Gastroesophageal sphincter (tissue), 3 donors: ENCODE data around the gene GLI3.

Experiments
- CTCF ChIP-seq, 4 experiments: fragments of 200-600 bp in 2 of 4; fragments of 450-650 bp in 2 of 4; sonication (generic) in 1 of 4; IDR thresholded peaks; one replicate each; pipeline ENCODE4 v1.5.1; 2017 to 2019; ENCODE audit warnings: antibody characterized with exemption in 4 of 4, mild to moderate bottlenecking in 2 of 4, moderate library complexity in 2 of 4
- POLR2A ChIP-seq, 2 donors: fragments of 450-650 bp; IDR thresholded peaks; one replicate each; pipeline ENCODE4 v1.6.1; 2017; ENCODE audit warnings: antibody characterized with exemption in 2 of 2, mild to moderate bottlenecking in 2 of 2, moderate library complexity in 1 of 2
- POLR2AphosphoS5 ChIP-seq: sonication (generic); formaldehyde crosslinking; IDR thresholded peaks from one replicate; pipeline ENCODE4 v1.6.1; 2017; ENCODE audit warnings: antibody characterized with exemption

- TF ChIP-seq POLR2A (IDR thresholded peaks at IDR 0.05): no peak
- no peak for TF ChIP-seq CTCF (IDR thresholded peaks at IDR 0.05)
- TF ChIP-seq POLR2AphosphoS5: no peak
Measured at GRCh38 chr7:42278344-42278743, 41.3 kb upstream of the GLI3 start.
